ENCODE measurements around the gene CNGB1. TPM values are rescaled to one million over a fixed set of nuclear protein-coding genes. Genes with fewer than 3 reads are reported as not detected.

CNGB1 gene
- total RNA-seq, 4 donors from 2014 or later: 0.14 to 1.9 (median 0.87) TPM

DNA sequence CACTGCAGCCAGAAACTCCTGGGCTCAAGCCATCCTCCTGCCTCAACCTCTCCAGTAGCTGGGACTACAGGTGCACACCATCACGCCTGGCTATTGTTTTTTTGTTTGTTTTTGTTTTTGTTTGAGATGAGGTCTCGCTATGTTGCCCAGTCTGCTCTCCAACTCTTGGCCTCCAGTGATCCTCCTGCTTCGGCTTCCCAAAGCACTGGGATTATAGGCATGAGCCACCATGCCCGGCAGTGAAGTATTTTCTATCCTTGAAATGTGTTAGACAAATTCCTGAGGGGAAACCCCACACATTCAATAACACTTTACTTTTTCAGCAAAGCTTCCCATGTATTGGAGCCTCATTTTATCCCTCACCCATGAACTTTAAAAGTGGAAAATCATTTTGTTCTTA lies 87.4 kb downstream of the CNGB1 start:
- WGBS, 2 donors (ENCODE audit: low coverage in 1 of 2): 40 to 49% methylated on average over 1 to 4 of the region's 4 CpGs
- no peak for DNase-seq
- Histone ChIP-seq H3K27ac (no peak overlapping the region), H3K9me3 (no peaks in the 10 kb centered on the region), H3K36me3 (no peaks in the 10 kb centered on the region), H3K4me1 (peaks cover 0 to 7% (median 4%) of the 10 kb centered on the region in 4 donors), H3K4me3 (no peak overlapping the region), H3K27me3 (peaks cover 67% of the 10 kb centered on the region)
- TF ChIP-seq, protein P1, sequence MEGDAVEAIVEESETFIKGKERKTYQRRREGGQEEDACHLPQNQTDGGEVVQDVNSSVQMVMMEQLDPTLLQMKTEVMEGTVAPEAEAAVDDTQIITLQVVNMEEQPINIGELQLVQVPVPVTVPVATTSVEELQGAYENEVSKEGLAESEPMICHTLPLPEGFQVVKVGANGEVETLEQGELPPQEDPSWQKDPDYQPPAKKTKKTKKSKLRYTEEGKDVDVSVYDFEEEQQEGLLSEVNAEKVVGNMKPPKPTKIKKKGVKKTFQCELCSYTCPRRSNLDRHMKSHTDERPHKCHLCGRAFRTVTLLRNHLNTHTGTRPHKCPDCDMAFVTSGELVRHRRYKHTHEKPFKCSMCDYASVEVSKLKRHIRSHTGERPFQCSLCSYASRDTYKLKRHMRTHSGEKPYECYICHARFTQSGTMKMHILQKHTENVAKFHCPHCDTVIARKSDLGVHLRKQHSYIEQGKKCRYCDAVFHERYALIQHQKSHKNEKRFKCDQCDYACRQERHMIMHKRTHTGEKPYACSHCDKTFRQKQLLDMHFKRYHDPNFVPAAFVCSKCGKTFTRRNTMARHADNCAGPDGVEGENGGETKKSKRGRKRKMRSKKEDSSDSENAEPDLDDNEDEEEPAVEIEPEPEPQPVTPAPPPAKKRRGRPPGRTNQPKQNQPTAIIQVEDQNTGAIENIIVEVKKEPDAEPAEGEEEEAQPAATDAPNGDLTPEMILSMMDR (IDR thresholded peaks at IDR 0.05): no peak
- TF ChIP-seq POLR2A (IDR thresholded peaks at IDR 0.05) (no peak), POLR2AphosphoS5 (IDR thresholded peaks at IDR 0.05) (no peak), EP300 (IDR thresholded peaks at IDR 0.05; ENCODE audit: low read depth) (no peak)
- in situ Hi-C loops (cut with MboI; ENCODE audit: low pct_ligation_motif_present in 1 of 4, low pct_unique_long_range_greater_than_20kb in 1 of 4, low sequenced_read_pairs in 3 of 4): no loop called here
- intact Hi-C loops (cut with DNase I; ENCODE audit: low total_unique reads): no loop called here

- intact Hi-C loops (cut with DNase I; ENCODE audit: low total_unique reads): no loop called here
- in situ Hi-C loops (cut with MboI; ENCODE audit: low pct_ligation_motif_present in 1 of 4, low pct_unique_long_range_greater_than_20kb in 1 of 4, low sequenced_read_pairs in 3 of 4): no loop called here
- no peak for TF ChIP-seq POLR2AphosphoS5 (IDR thresholded peaks at IDR 0.05)
- TF ChIP-seq, protein P1 (IDR thresholded peaks at IDR 0.05): no peak
- no peak for TF ChIP-seq EP300 (IDR thresholded peaks at IDR 0.05; ENCODE audit: low read depth)
- TF ChIP-seq POLR2A (IDR thresholded peaks at IDR 0.05): no peak
- no peaks in the 10 kb centered on the region for H3K9me3 ChIP-seq
- no peaks in the 10 kb centered on the region for H3K36me3 ChIP-seq
- WGBS, 2 donors (ENCODE audit: low coverage in 1 of 2): 53 to 58% methylated on average over 6 to 7 of the region's 7 CpGs
- no peak for DNase-seq
- peaks cover 73% of the 10 kb centered on the region for H3K27me3 ChIP-seq
- no peak overlapping the region for H3K27ac ChIP-seq
- H3K4me3 ChIP-seq: no peak overlapping the region
- H3K4me1 ChIP-seq: peaks cover 0 to 7% (median 4%) of the 10 kb centered on the region in 4 donors
Observed at GRCh38 chr16:57882792-57883191, 88.1 kb downstream of the CNGB1 start.

GRCh38 chr16:57882206-57882605 lies 88.7 kb downstream of the CNGB1 start:
- Histone ChIP-seq H3K4me3 (no peak overlapping the region), H3K36me3 (no peaks in the 10 kb centered on the region), H3K9me3 (no peaks in the 10 kb centered on the region), H3K27ac (no peak overlapping the region), H3K27me3 (peaks cover 68% of the 10 kb centered on the region), H3K4me1 (peaks cover 0 to 7% (median 4%) of the 10 kb centered on the region in 4 donors)
- no peak for TF ChIP-seq POLR2AphosphoS5 (IDR thresholded peaks at IDR 0.05)
- TF ChIP-seq POLR2A (IDR thresholded peaks at IDR 0.05): no peak
- TF ChIP-seq EP300 (IDR thresholded peaks at IDR 0.05; ENCODE audit: low read depth): no peak
- TF ChIP-seq, protein P1 (IDR thresholded peaks at IDR 0.05): no peak
- in situ Hi-C loops (cut with MboI; ENCODE audit: low pct_ligation_motif_present in 1 of 4, low pct_unique_long_range_greater_than_20kb in 1 of 4, low sequenced_read_pairs in 3 of 4): no loop called here
- intact Hi-C loops (cut with DNase I; ENCODE audit: low total_unique reads): no loop called here
- no peak for DNase-seq
- WGBS, 2 donors (ENCODE audit: low coverage in 1 of 2): 44 to 54% methylated on average over 2 of the region's 2 CpGs

DNA sequence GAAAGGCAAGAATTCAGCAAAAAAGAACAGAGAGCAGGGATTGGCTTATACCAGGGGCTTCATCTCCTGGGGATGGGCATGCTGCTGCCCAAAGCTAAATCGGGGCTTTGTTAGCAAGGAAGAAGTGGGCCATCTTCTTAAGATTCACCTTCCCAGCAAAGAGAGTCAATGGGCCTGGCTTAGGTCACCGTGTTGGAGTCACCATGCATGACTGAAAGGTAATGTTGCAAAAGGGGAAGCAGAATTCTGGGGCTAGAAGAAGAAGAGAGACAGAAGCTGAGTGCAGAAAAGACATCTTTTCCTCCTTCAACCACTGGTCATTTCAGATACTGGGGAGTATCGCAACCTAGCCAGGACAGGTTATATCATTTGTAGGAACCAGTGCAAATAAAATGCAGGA lies 92.3 kb downstream of the CNGB1 start:
- Histone ChIP-seq H3K4me1 (peaks cover 0 to under 1% (median 0%) of the 10 kb centered on the region in 4 donors), H3K9me3 (no peaks in the 10 kb centered on the region), H3K27ac (no peak overlapping the region), H3K4me3 (no peak overlapping the region), H3K36me3 (no peaks in the 10 kb centered on the region), H3K27me3 (peaks cover 59% of the 10 kb centered on the region)
- TF ChIP-seq EP300 (IDR thresholded peaks at IDR 0.05; ENCODE audit: low read depth) (no peak), POLR2A (IDR thresholded peaks at IDR 0.05) (no peak), POLR2AphosphoS5 (IDR thresholded peaks at IDR 0.05) (no peak)
- TF ChIP-seq, protein P1 (IDR thresholded peaks at IDR 0.05): no peak
- no peak for DNase-seq
- 69 to 81% methylated on average over 2 to 3 of the region's 3 CpGs for WGBS, 2 donors (ENCODE audit: low coverage in 1 of 2)
- in situ Hi-C loops (cut with MboI; ENCODE audit: low pct_ligation_motif_present in 1 of 4, low pct_unique_long_range_greater_than_20kb in 1 of 4, low sequenced_read_pairs in 3 of 4): no loop called here
- intact Hi-C loops (cut with DNase I; ENCODE audit: low total_unique reads): no loop called here
